Smooth muscle cell (in vitro differentiated cells): ENCODE results near the gene FNDC3A. TPM values are rescaled to one million over a fixed set of nuclear protein-coding genes. Genes with fewer than 3 reads are reported as not detected.

Experiments used
- DNase-seq: peaks from one replicate; lab custom pipeline; 2025; ENCODE audit not compliant: unreplicated experiment; lab: John Stamatoyannopoulos, UW
- H2AFZ ChIP-seq: fragments of 200-600 bp; sonication (generic); 2 replicates; pipeline ENCODE4 v1.6.0; 2016; ENCODE audit warnings: antibody characterized with exemption, low read depth, mild to moderate bottlenecking
- H3F3A ChIP-seq: fragments of 200-600 bp; sonication (generic); 2 replicates; pipeline ENCODE4 v1.6.0; 2017; ENCODE audit warnings: antibody characterized with exemption, low read depth
- H3K27ac ChIP-seq: fragments of 200-600 bp; sonication (generic); 2 replicates; pipeline ENCODE4 v1.5.1; 2016; ENCODE audit warnings: low read depth, mild to moderate bottlenecking
- H3K27me3 ChIP-seq: fragments of 200-600 bp; sonication (generic); 2 replicates; pipeline ENCODE4 v1.6.1; 2016; ENCODE audit warnings: low read depth, mild to moderate bottlenecking
- H3K36me3 ChIP-seq: fragments of 200-600 bp; sonication (generic); 2 replicates; pipeline ENCODE4 v1.5.1; 2016; ENCODE audit warnings: low read depth
- H3K4me1 ChIP-seq: fragments of 200-600 bp; sonication (generic); 2 replicates; pipeline ENCODE4 v1.5.1; 2016; ENCODE audit warnings: low read depth
- H3K4me2 ChIP-seq: fragments of 200-600 bp; sonication (generic); 2 replicates; pipeline ENCODE4 v1.6.0; 2016; ENCODE audit warnings: mild to moderate bottlenecking
- H3K4me3 ChIP-seq: fragments of 200-600 bp; sonication (generic); 2 replicates; pipeline ENCODE4 v1.5.1; 2016; ENCODE audit warnings: mild to moderate bottlenecking
- H3K79me2 ChIP-seq: fragments of 200-600 bp; sonication (generic); 2 replicates; pipeline ENCODE4 v1.6.0; 2016; ENCODE audit warnings: low read depth, mild to moderate bottlenecking
- H3K9ac ChIP-seq: fragments of 200-600 bp; sonication (generic); 2 replicates; pipeline ENCODE4 v1.6.0; 2016; ENCODE audit warnings: low read depth
- H3K9me3 ChIP-seq: fragments of 200-600 bp; sonication (generic); replicated peaks from 2 replicates; pipeline ENCODE4 v1.5.1; 2016; ENCODE audit warnings: low read depth
- H4K20me1 ChIP-seq: fragments of 200-600 bp; sonication (generic); 2 replicates; pipeline ENCODE4 v1.6.0; 2016; ENCODE audit warnings: low read depth
- CTCF ChIP-seq: fragments of 200-600 bp; sonication (generic); IDR thresholded peaks from 2 replicates; pipeline ENCODE4 v1.5.1; 2017; ENCODE audit warnings: borderline replicate concordance, mild to moderate bottlenecking, antibody characterized with exemption; ENCODE audit not compliant: insufficient read depth, poor library complexity, severe bottlenecking
- WGBS: methylation state at CpG from one replicate; pipeline ENCODE4 v1.1.7; 2016; ENCODE audit warnings: low lambda C conversion rate; 5-methylcytosine and 5-hydroxymethylcytosine counted together
- polyA plus RNA-seq: library from polyadenylated mRNA; unstranded; fragments of >200 nt; fragmentation: Nextera tagmentation; extraction: Ambion mirVana; gene quantifications from 2 replicates; pipeline ENCODE4 v1.2.1, GENCODE V29; 2016
- total RNA-seq: library from RNA; depleted of rRNA; stranded (reverse); fragments of >200 nt; gene quantifications from 2 replicates; pipeline ENCODE4 v1.2.3, GENCODE V29; 2014

FNDC3A gene
- total and polyA plus RNA-seq, 2 experiments from 2014 or later: 22.0 to 104 TPM

- H3K4me2 ChIP-seq: no peak overlapping the region
- H3K79me2 ChIP-seq: no peaks in the 10 kb centered on the region
- no peak overlapping the region for H2AFZ ChIP-seq
- no peak overlapping the region for H3K4me3 ChIP-seq
- DNase-seq: no peak
- 95% methylated on average over 1 of the region's 1 CpG for WGBS
- TF ChIP-seq CTCF: no peak
- no peaks in the 10 kb centered on the region for H3K9me3 ChIP-seq
- no peaks in the 10 kb centered on the region for H4K20me1 ChIP-seq
- H3K27me3 ChIP-seq: no peaks in the 10 kb centered on the region
- H3K4me1 ChIP-seq: no peaks in the 10 kb centered on the region
- H3K36me3 ChIP-seq: no peaks in the 10 kb centered on the region
- H3K9ac ChIP-seq: no peak overlapping the region
- no peaks in the 10 kb centered on the region for H3F3A ChIP-seq
- H3K27ac ChIP-seq: no peak overlapping the region
Measured at GRCh38 chr13:49071341-49071937, 95.7 kb downstream of the FNDC3A start.

GRCh38 chr13:49082653-49083536 lies 107.2 kb downstream of the FNDC3A start:
- Histone ChIP-seq H3K27ac (peak overlapping the region; percentile 92), H3K4me2 (no peak overlapping the region), H2AFZ (no peak overlapping the region), H3K9me3 (no peaks in the 10 kb centered on the region), H3K27me3 (no peaks in the 10 kb centered on the region), H3K4me1 (no peaks in the 10 kb centered on the region), H3K79me2 (peaks cover 6% of the 10 kb centered on the region), H3K4me3 (no peak overlapping the region), H3K36me3 (no peaks in the 10 kb centered on the region), H3F3A (no peaks in the 10 kb centered on the region), H4K20me1 (no peaks in the 10 kb centered on the region), H3K9ac (peak overlapping the region; percentile 63)
- 78% methylated on average over 4 of the region's 4 CpGs for WGBS
- DNase-seq: no peak
- no peak for TF ChIP-seq CTCF

- Histone ChIP-seq H3K27ac (peak overlapping the region; percentile 41), H3K4me3 (no peak overlapping the region), H3K4me2 (no peak overlapping the region), H3K79me2 (peaks cover 6% of the 10 kb centered on the region), H3K27me3 (no peaks in the 10 kb centered on the region), H3K9ac (no peak overlapping the region), H2AFZ (no peak overlapping the region), H3F3A (no peaks in the 10 kb centered on the region), H3K9me3 (no peaks in the 10 kb centered on the region), H3K36me3 (no peaks in the 10 kb centered on the region), H3K4me1 (no peaks in the 10 kb centered on the region), H4K20me1 (no peaks in the 10 kb centered on the region)
- no peak for TF ChIP-seq CTCF
- WGBS: 77% methylated on average over 3 of the region's 3 CpGs
- DNase-seq: no peak
Measured at GRCh38 chr13:49084961-49085360, 109.2 kb downstream of the FNDC3A start.
